Right lobe of liver (tissue), 6 donors: Measurements from ENCODE around the gene SEMA5B. TPM values are rescaled to one million over a fixed set of nuclear protein-coding genes. Genes with fewer than 3 reads are reported as not detected.

Experiments used
- ATAC-seq, 4 donors: fragments of 200-7000 bp; cut with Tn5 transposase; one replicate each; pipeline ENCODE4 v1.9.1; 2020; ENCODE audit warnings: mild to moderate bottlenecking in 4 of 4, moderate library complexity in 4 of 4
- DNase-seq, 3 donors: peaks; one replicate each; pipeline ENCODE4 v3.0.0-alpha.2; 2020
- H3K27ac ChIP-seq, 3 donors: fragments of 200-600 bp; one replicate each; pipeline ENCODE4 v1.8.0; 2022
- H3K27me3 ChIP-seq, 2 donors: fragments of 200-600 bp; one replicate each; pipeline ENCODE4 v1.8.0; 2022
- H3K36me3 ChIP-seq, 4 donors: fragments of 200-600 bp; sonication (generic) in 1 of 4; one replicate each; pipeline versions ENCODE4 v1.5.1 to v1.8.0; 2017 to 2022; ENCODE audit warnings: control low read depth in 1 of 4
- H3K4me1 ChIP-seq, 4 donors: fragments of 200-600 bp; sonication (generic) in 1 of 4; one replicate each; pipeline versions ENCODE4 v1.5.1 to v1.8.0; 2017 to 2022; ENCODE audit warnings: control low read depth in 1 of 4
- H3K4me3 ChIP-seq, 3 donors: fragments of 200-600 bp; one replicate each; pipeline ENCODE4 v1.8.0; 2022
- H3K9me3 ChIP-seq, 4 donors: fragments of 200-600 bp; sonication (generic) in 1 of 4; one replicate each; pipeline versions ENCODE4 v1.5.1 to v1.8.0; 2017 to 2022; ENCODE audit warnings: control low read depth in 1 of 4
- CTCF ChIP-seq, 4 donors: fragments of 200-600 bp in 3 of 4; fragments of 450-650 bp in 1 of 4; IDR thresholded peaks; one replicate each; pipeline versions ENCODE4 v1.5.1 to v1.8.0; 2016 to 2022; ENCODE audit warnings: antibody characterized with exemption in 4 of 4, mild to moderate bottlenecking in 2 of 4
- POLR2A ChIP-seq: fragments of 450-650 bp; IDR thresholded peaks from one replicate; pipeline ENCODE4 v1.6.1; 2017; ENCODE audit warnings: antibody characterized with exemption, mild to moderate bottlenecking
- WGBS: methylation state at CpG from one replicate; pipeline ENCODE4 v1.1.6; 2018; ENCODE audit warnings: low coverage, low lambda C conversion rate; ENCODE audit not compliant: insufficient coverage; ENCODE audit errors: missing lambda C conversion rate; 5-methylcytosine and 5-hydroxymethylcytosine counted together
- intact Hi-C, 2 donors: fragments of 100-400 bp; cut with DNase I; formaldehyde crosslinking; loops; one replicate each; pipeline versions ENCODE4 v1.11.2 to v1.14.1; 2022
- total RNA-seq, 6 experiments: library from RNA; depleted of rRNA in 2 of 6; stranded (reverse); fragments of >200 nt in 2 of 6; fragmentation: NEBNext Ultra II Directional in 3 of 6; extraction: Animal tissue kit (Norgen Biotek cat#: 25700) in 3 of 6; gene quantifications; one replicate each; pipeline versions ENCODE4 v1.1.0 to v1.2.4, GENCODE V29; 2016 to 2023
- donor health status: DM: no; HTN: yes; CAD: no.
- donor health status: DM: no; HTN: no; CAD: no.
- donor health status: DM: no; HTN: no; CAD: no.
- donor health status: DM: no; HTN: yes; CAD: no.
- donor health status: DM: no; HTN: yes; CAD: no.

The SEMA5B gene
- total RNA-seq, 6 experiments from 2014 or later: 0.12 to 0.65 (median 0.25) TPM

- intact Hi-C loops: loop anchor here in 1 of 2 donors (10.0 kb wide), 1 partner anchor 71 kb away; no protein-coding TSS in a partner anchor
- ATAC-seq (no peak), DNase-seq (no peak)
- Histone ChIP-seq H3K4me3 (no peak overlapping the region), H3K4me1 (no peaks in the 10 kb centered on the region), H3K9me3 (no peaks in the 10 kb centered on the region), H3K36me3 (no peaks in the 10 kb centered on the region), H3K27ac (no peak overlapping the region), H3K27me3 (no peaks in the 10 kb centered on the region)
- no peak for TF ChIP-seq CTCF (IDR thresholded peaks at IDR 0.05)
- no peak for TF ChIP-seq POLR2A
- 77% methylated on average over 2 of the region's 4 CpGs for WGBS
These were observed 12.0 kb downstream of the SEMA5B start for GRCh38 chr3:123015596-123015995.

GRCh38 chr3:123013876-123014275 is 13.7 kb downstream of the SEMA5B start:
- Histone ChIP-seq H3K9me3 (no peaks in the 10 kb centered on the region), H3K27me3 (no peaks in the 10 kb centered on the region), H3K4me3 (no peak overlapping the region), H3K27ac (no peak overlapping the region), H3K36me3 (no peaks in the 10 kb centered on the region), H3K4me1 (no peaks in the 10 kb centered on the region)
- ATAC-seq: no peak
- no peak for DNase-seq
- TF ChIP-seq POLR2A (no peak), CTCF (IDR thresholded peaks at IDR 0.05) (no peak)
- WGBS: 58% methylated on average over 4 of the region's 6 CpGs
- intact Hi-C loops: loop anchor here in 1 of 2 donors (10.0 kb wide), 1 partner anchor 69 kb away; no protein-coding TSS in a partner anchor

GRCh38 chr3:123012652-123013051 is 14.9 kb downstream of the SEMA5B start:
- Histone ChIP-seq H3K4me1 (no peaks in the 10 kb centered on the region), H3K4me3 (no peak overlapping the region), H3K9me3 (no peaks in the 10 kb centered on the region), H3K36me3 (no peaks in the 10 kb centered on the region), H3K27ac (no peak overlapping the region), H3K27me3 (no peaks in the 10 kb centered on the region)
- no peak for TF ChIP-seq CTCF (IDR thresholded peaks at IDR 0.05)
- TF ChIP-seq POLR2A: no peak
- no peak for DNase-seq
- intact Hi-C loops: loop anchor here in 1 of 2 donors (10.0 kb wide), 1 partner anchor 68 kb away; no protein-coding TSS in a partner anchor
- WGBS: no CpG with 5 or more reads among the region's 1 CpG
- ATAC-seq: no peak

- Histone ChIP-seq H3K36me3 (no peaks in the 10 kb centered on the region), H3K27ac (no peak overlapping the region), H3K9me3 (no peaks in the 10 kb centered on the region), H3K27me3 (no peaks in the 10 kb centered on the region), H3K4me1 (no peaks in the 10 kb centered on the region), H3K4me3 (no peak overlapping the region)
- DNase-seq (no peak), ATAC-seq (no peak)
- intact Hi-C loops: loop anchor here in 1 of 2 donors (10.0 kb wide), 1 partner anchor 67 kb away; no protein-coding TSS in a partner anchor
- TF ChIP-seq POLR2A: no peak
- no peak for TF ChIP-seq CTCF (IDR thresholded peaks at IDR 0.05)
- WGBS: no CpG with 5 or more reads among the region's 1 CpG
These were observed 16.1 kb downstream of the SEMA5B start for GRCh38 chr3:123011447-123011846.

GRCh38 chr3:123008840-123009239 is 18.7 kb downstream of the SEMA5B start:
- no peak overlapping the region for H3K27ac ChIP-seq
- H3K36me3 ChIP-seq: no peaks in the 10 kb centered on the region
- H3K9me3 ChIP-seq: no peaks in the 10 kb centered on the region
- intact Hi-C loops: no loop called here
- H3K4me3 ChIP-seq: no peak overlapping the region
- 39% methylated on average over 5 of the region's 6 CpGs for WGBS
- H3K4me1 ChIP-seq: no peaks in the 10 kb centered on the region
- ATAC-seq: no peak
- no peak for TF ChIP-seq POLR2A
- no peak for TF ChIP-seq CTCF (IDR thresholded peaks at IDR 0.05)
- H3K27me3 ChIP-seq: no peaks in the 10 kb centered on the region
- no peak for DNase-seq
